Measurements from ENCODE around the gene DYNLT1.
"Not testable (repeated sequence)": the region's sequence is repeated elsewhere in the genome, so short reads cannot be mapped to it uniquely, and the experiment has no call there.

The DYNLT1 gene

GRCh38 chr6:158644231-158645063 lies at the start of gene DYNLT1:
Gene DYNLT1, minus strand, starts transcription at chr6:158644743. Its CDS starts 35 bp downstream, at chr6:158644708.
- in situ Hi-C loops (cut with HindIII; ENCODE audit: low sequenced_read_pairs): no loop called here

DNA sequence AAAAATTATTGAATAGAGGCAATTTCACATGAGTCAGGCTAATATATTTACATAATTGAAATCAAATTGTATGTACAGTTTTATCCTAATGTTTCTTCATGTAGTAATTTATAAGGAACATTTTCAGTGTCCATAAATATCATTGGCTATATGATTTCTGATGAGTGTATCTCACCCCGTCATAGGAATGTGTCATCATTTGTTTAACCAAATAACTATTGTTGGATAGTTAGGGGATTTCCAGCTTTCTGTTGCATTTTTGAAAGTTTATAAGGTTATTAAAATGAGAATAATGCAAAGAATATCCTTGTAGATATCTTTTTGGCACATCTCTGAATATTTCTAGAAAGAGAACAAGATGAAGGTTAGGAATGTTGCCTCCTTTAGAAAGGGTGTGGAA lies 44.3 kb upstream of the DYNLT1 start:
- in situ Hi-C loops (cut with HindIII; ENCODE audit: low sequenced_read_pairs): no loop called here

- in situ Hi-C loops (cut with HindIII; ENCODE audit: low sequenced_read_pairs): no loop called here
These were observed 43.0 kb upstream of the DYNLT1 start for GRCh38 chr6:158687506-158687905.

- in situ Hi-C loops (cut with HindIII; ENCODE audit: low sequenced_read_pairs): no loop called here
These were observed 42.3 kb upstream of the DYNLT1 start for GRCh38 chr6:158686791-158687381.

GRCh38 chr6:158686311-158686710 lies 41.8 kb upstream of the DYNLT1 start:
- in situ Hi-C loops (cut with HindIII; ENCODE audit: low sequenced_read_pairs): no loop called here

DNA sequence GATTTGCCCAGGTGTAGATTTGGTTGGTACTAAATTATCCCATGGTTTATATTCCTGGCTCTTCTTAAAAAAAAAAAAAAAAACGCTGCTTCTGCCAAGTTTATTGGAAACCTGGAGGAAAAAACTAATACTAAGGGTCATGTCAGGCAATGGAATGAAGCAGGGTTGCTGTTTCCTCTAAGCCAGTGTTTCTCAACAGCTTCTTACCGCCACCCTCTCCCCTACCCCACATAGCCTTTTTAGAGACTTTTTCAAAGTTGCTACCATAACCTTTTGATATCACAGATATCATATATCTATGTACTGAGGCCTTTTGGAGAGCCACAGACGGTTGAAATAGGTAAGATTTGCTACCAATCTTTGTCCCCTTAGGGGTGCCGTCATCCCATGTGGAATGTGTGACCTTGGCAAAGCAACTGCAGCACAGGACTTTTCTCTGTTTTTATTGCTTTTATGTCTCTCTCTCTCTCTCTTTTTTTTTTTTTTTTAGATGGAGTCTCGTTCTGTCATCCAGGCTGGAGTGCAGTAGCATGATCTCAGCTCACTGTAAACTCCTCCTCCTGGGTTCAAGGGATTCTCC lies 40.3 kb upstream of the DYNLT1 start:
- in situ Hi-C loops (cut with HindIII; ENCODE audit: low sequenced_read_pairs): no loop called here

- in situ Hi-C loops (cut with HindIII; ENCODE audit: low sequenced_read_pairs): no loop called here
These were observed 39.8 kb upstream of the DYNLT1 start for GRCh38 chr6:158684311-158684710.

DNA sequence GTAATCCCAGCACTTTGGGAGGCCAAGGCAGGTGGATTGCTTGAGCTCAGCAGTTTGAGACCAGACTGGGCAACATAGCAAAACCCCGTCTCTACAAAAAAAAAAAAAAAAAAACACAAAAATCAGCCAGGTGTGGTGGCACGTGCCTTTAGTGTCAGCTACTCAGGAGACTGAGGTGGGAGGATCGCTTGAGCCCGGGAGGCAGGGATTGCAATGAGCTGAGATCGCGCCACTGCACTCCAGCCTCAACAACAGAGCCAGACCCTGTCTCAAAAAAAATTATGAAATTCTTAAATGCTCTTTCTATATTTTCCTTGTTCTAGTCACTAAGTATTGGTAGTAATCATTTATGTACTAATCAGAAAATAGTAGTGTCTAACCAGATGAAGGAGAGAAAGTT lies 35.9 kb upstream of the DYNLT1 start:
- in situ Hi-C loops (cut with HindIII; ENCODE audit: low sequenced_read_pairs): no loop called here

DNA sequence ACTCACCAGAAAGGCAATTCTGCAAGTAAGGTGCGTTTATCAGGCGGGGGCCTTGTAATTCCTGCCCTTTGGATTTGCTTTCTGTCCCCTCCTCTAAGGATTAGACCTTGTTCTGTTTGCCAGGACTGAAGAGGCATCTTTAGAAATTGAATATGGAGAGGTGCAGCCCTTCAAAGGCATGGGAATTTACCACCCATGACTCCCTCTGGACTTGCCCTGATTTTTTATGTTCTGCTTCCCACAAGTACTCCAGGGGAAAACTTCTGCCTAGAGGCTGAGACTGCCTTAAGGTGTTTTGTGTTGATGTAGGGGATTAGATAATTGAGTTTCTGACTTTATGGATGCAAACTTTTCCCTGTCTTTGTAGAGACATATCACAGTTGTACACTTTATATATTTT lies 35.5 kb upstream of the DYNLT1 start:
- in situ Hi-C loops (cut with HindIII; ENCODE audit: low sequenced_read_pairs): no loop called here

GRCh38 chr6:158677906-158678578 lies 33.5 kb upstream of the DYNLT1 start:
- in situ Hi-C loops (cut with HindIII; ENCODE audit: low sequenced_read_pairs): no loop called here

GRCh38 chr6:158677094-158677493 lies 32.6 kb upstream of the DYNLT1 start:
- in situ Hi-C loops (cut with HindIII; ENCODE audit: low sequenced_read_pairs): not testable (repeated sequence)

DNA sequence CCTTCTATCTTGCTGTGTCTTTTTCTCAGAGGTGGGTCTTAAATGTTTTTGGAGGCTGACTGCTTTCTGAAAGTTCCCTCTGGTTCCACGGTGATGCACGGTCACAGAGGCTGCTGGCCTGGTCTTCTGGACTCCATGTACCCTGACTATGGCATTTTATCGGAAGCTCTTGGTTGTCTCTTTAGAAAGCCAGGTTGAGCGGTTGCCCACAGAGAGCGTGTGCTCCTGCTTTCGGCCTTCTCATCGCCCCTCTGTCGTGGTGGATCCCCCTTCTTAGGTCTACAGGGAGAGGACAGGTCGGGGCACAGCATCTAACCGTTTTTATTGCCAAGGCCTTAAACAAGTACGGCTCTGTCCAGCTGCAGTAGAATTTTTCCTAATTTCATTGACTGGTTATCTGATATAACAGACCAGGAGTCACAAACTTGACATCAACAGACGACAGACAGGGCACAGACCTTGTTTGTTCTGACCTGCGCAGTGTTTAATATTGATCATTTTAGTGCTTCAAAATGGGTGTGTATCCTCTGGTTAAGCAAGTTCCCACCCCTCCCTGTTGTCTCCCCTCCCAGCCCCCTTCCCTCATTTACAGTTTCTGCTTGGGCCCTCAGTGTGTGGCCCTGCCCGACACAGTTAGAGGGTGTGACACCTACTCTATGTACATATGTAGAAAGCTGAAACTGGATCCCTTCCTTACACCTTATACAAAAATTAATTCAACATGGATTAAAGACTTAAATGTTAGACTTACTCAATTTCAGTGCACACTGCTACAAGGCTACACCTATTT lies 30.0 kb upstream of the DYNLT1 start:
- in situ Hi-C loops (cut with HindIII; ENCODE audit: low sequenced_read_pairs): no loop called here

DNA sequence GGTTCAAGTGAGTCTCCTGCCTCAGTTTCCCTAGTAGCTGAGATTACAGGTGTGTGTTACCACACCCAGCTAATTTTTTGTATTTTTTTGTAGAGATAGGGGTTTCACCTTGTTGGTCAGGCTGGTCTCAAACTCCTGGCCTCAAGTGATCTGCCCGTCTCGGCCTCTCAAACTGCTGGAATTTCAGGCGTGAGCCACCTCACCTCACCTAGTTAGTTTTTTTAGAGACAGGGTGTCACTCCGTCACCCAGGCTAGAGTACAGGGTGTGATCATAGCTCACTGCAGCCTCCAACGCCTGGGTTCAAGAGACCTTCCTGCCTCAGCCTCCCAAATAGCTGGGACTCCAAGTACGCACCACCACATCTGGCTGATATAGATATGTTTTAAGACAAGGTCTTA lies 28.2 kb upstream of the DYNLT1 start:
- in situ Hi-C loops (cut with HindIII; ENCODE audit: low sequenced_read_pairs): no loop called here

DNA sequence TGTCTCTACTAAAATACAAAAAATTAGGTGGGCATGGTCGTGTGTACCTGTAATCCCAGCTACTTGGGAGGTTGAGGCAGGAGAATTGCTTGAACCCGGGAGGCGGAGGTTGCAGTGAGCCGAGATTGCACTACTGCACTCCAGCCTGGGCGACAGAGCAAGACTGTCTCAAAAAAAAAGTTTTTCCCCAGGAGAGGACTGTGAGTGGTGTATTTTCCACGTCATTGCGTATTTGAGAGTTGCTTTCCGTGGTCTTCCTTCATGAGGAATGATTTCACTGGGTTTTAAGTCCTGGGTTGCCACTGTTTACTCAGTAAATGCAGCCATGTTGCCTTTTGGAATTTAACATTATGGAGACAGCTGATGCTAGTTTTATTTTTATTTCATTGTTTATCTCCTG lies 27.6 kb upstream of the DYNLT1 start:
- in situ Hi-C loops (cut with HindIII; ENCODE audit: low sequenced_read_pairs): not testable (repeated sequence)

DNA sequence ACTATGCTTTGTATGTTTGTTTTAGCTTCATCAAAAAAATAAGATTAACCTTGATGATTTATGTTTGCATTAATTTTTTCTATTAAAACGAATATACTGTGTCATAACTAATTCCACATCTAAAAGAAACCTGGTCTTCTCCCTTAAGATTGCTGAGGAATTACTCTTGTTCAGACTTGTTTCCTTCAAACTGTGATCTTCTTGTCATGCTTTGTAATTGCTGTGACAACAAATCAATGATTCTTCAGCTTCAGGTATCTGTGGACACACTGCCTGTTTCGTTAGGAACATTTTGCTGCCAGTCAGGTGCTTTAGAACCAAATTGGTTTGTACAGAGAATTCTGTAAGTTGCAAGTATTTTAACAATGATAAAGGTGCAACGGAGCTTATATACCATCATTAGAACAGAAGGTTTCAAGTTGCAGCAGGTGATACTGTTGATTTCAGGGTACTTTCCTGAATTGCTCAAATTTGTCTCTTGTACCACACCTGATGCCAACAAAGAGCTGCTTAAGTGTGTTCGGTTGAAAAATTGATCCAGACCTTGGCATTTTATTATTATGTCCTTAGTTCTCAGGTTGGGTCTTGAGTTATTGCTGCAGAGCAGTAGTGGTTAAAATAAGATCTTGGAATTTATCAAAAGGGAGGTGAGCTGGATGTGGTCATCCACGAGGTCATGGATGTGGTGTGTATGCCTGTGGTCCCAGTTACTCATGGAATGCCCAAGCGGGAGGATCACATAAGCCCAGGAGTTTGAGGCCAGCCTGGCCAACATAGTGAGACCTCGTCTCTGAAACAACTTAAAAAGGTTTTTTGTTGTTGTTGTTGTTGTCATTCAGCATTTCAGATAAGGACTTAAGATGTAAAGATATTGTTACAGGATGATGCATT lies 24.8 kb upstream of the DYNLT1 start:
- in situ Hi-C loops (cut with HindIII; ENCODE audit: low sequenced_read_pairs): no loop called here

DNA sequence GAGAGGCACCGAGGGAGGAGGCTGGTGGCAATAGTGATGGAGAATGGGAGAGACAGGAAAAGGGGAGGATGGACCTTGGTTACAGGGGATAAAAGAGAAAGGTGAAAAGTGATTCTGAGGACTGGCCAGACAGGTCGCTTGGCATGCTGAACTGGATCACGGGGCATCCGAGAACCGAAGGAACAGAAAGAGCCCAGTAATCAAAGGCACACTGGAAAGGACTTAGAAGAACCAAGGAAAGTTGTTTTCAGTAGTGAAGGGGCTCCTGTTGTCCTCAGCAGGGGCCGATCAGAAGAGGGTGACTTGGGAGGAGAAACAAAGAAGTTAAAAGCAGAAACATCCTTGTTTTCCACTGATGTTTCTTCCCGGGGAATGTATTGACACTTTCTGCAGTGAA lies 24.2 kb upstream of the DYNLT1 start:
- in situ Hi-C loops (cut with HindIII; ENCODE audit: low sequenced_read_pairs): no loop called here

DNA sequence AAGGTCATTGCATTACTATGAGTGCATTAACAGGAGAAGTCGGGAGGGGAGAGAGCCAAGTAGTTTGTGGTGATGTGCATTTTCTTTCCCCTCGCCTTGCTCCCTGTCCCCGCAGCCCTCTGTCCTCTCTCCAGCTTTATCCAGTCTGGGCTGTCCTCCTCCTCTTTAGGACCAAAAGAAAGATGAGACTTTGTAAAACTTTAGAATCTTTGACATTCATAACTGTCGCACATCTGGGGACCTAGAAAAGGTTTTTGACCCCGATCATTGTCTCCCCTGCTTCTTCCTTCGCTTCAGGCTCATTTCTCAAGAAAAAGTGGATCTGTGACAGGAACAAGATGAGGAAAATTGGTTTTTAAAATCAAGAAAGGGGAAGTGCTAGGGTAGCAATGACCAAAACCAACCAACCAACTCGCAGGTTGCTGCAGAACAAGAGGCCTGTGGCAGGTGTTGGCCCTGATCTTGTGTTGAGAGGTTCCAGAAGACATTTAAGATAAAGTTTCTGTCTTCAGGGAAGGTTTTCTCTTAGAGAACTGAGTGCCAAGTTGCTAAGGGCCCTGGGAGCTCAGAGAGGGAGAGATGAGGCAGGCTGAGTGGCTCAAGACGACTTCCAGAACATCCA lies 22.9 kb upstream of the DYNLT1 start:
- in situ Hi-C loops (cut with HindIII; ENCODE audit: low sequenced_read_pairs): no loop called here

DNA sequence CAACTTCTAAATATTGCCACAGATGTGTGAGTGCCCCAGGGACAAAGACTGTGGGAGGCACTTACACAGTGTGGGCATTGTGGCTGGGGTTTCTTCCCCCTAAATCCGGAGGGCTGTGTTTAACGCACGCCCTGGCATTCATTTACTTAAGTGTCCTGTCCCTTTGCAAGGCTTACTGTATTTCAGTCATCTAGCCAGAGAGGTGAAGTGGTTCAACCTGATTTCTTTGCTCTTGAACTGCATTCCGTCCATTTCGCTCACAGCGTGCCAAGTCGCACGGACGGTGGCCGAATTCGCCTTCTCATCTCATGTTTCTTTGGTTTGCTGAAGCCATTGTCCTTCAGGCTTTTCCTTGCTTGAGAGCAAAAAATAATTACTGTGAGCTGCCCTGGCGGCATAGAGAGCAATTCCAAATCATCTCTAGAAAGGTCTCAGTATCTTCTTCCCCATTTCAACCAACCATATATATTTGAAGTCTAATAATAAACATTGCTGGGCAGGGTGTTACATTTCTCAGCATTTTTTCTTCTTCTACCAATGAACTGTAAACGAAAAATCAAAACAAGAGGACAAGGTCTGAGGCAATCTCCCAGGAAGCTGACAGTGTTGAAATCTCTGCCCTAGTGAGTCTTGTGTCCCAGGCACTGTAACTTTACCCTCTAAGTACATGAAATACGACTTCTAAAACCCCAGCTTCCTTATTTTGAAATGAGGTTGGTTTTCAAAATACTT lies 22.3 kb upstream of the DYNLT1 start:
- in situ Hi-C loops (cut with HindIII; ENCODE audit: low sequenced_read_pairs): no loop called here

DNA sequence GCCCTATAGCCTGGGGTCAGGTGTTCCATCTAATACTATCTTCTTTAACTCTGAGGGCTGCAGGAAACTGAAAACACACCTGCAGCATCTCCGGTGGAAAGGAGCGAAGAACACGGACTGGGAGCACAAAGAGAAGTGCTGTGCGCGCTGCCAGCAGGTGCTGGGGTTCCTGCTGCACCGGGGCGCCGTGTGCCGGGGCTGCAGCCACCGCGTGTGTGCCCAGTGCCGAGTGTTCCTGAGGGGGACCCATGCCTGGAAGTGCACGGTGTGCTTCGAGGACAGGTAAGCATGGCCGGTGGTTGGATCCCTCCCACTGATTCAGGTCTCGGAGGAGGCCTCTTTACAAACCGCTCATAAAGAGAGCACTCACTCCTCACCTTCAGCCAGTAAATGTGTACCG lies 20.8 kb upstream of the DYNLT1 start:
- in situ Hi-C loops (cut with HindIII; ENCODE audit: low sequenced_read_pairs): no loop called here

Measured in DLD1 (cell line).